K562 (cell line): ENCODE data around the gene PRF1. TPM values are rescaled to one million over a fixed set of nuclear protein-coding genes. Genes with fewer than 3 reads are reported as not detected.

ENCODE experiments used
- CCNT2 ChIP-seq: IDR thresholded peaks from 2 replicates; pipeline ENCODE4 v1.6.1; 2011; ENCODE audit warnings: borderline replicate concordance, low read depth, mild to moderate bottlenecking, moderate library complexity, mixed read lengths, low read length; ENCODE audit not compliant: insufficient read length; ENCODE audit errors: extremely low read depth
- ERF ChIP-seq: fragments of 450-650 bp; formaldehyde crosslinking; IDR thresholded peaks from 2 replicates; pipeline ENCODE4 v1.4.0; 2020; ENCODE audit warnings: mild to moderate bottlenecking, mixed read lengths
- GABPB1 ChIP-seq: sonication (generic); formaldehyde crosslinking; IDR thresholded peaks from 2 replicates; pipeline ENCODE4 v1.8.0; 2022; ENCODE audit warnings: mild to moderate bottlenecking, missing genetic modification reagents
- GTF2A2 ChIP-seq: IDR thresholded peaks from 2 replicates; pipeline ENCODE4 v1.6.1; 2016; ENCODE audit warnings: mild to moderate bottlenecking, missing genetic modification characterization, missing compliant biosample characterization
- GTF2F1 ChIP-seq: IDR thresholded peaks from 2 replicates; pipeline ENCODE4 v1.6.1; 2011; ENCODE audit warnings: low read depth, low read length, improper control_type of control experiment
- HIVEP1 ChIP-seq: fragments of 250-450 bp; sonication (Bioruptor Pico); IDR thresholded peaks from 2 replicates; pipeline ENCODE4 v1.4.0; 2020; ENCODE audit warnings: mild to moderate bottlenecking
- IRF2 ChIP-seq: sonication (generic); formaldehyde crosslinking; IDR thresholded peaks from 2 replicates; pipeline ENCODE4 v1.8.1; 2022; ENCODE audit warnings: mild to moderate bottlenecking, missing genetic modification reagents
- JUNB ChIP-seq: fragments of 450-650 bp; formaldehyde crosslinking; conservative IDR thresholded peaks from 2 replicates; pipeline ENCODE4 v1.4.0; 2020; ENCODE audit warnings: mild to moderate bottlenecking
- KLF13 ChIP-seq: fragments of 450-650 bp; IDR thresholded peaks from 2 replicates; pipeline ENCODE4 v1.6.1; 2016; ENCODE audit warnings: missing genetic modification characterization, low read depth, mild to moderate bottlenecking, missing compliant biosample characterization, moderate library complexity, borderline replicate concordance
- ZC3H4 ChIP-seq: sonication (generic); formaldehyde crosslinking; IDR thresholded peaks from 2 replicates; pipeline ENCODE4 v1.9.0; 2021; ENCODE audit warnings: missing genetic modification reagents, borderline replicate concordance
- ZNF23 ChIP-seq: fragments of 250-450 bp; sonication (Bioruptor Pico); IDR thresholded peaks from 2 replicates; pipeline ENCODE4 v1.4.0; 2020; ENCODE audit warnings: mild to moderate bottlenecking
- ZNF57 ChIP-seq: fragments of 450-650 bp; formaldehyde crosslinking; IDR thresholded peaks from 2 replicates; pipeline ENCODE4 v1.4.0; 2020; ENCODE audit warnings: mild to moderate bottlenecking, moderate library complexity
- ZNF644 ChIP-seq: fragments of 200-800 bp; sonication (Bioruptor generic); IDR thresholded peaks from 2 replicates; pipeline ENCODE4 v1.6.1; 2016; ENCODE audit warnings: low read depth, missing genetic modification characterization, missing compliant biosample characterization
- polyA plus RNA-seq, 8 experiments: library from polyadenylated mRNA; depleted of rRNA in 4 of 8; stranded (reverse) in 5 of 8; unstranded in 3 of 8; fragments of >200 nt; fragmentation: Nextera tagmentation in 2 of 8; fragmentation: Illumina TruSeq in 1 of 8; extraction: Ambion mirVana in 2 of 8; extraction: Trizol in 1 of 8; gene quantifications; 2 replicates each; pipeline versions ENCODE4 v1.2.1 to v1.2.3, GENCODE V29; 2011 to 2014; ENCODE audit warnings: inconsistent platforms in 1 of 8, missing spikeins in 1 of 8
- total RNA-seq, 7 experiments: library from RNA; depleted of rRNA in 6 of 7; stranded (reverse); fragments of >200 nt in 6 of 7; fragmentation: Illumina TruSeq in 2 of 7; extraction: Trizol in 2 of 7; gene quantifications; 2 replicates each; pipeline versions ENCODE4 v1.2.1 to v1.2.3, GENCODE V29; 2011 to 2021; ENCODE audit warnings: low replicate concordance in 1 of 7
- TF ChIP-seq, protein P1 (sequence below), 2 experiments: fragments of 450-650 bp; formaldehyde crosslinking in 1 of 2; IDR thresholded peaks; 2 replicates each; pipeline versions ENCODE4 v1.4.0 to v1.6.1; 2014 to 2020; ENCODE audit warnings: mild to moderate bottlenecking in 2 of 2, borderline replicate concordance in 1 of 2, low read depth in 1 of 2
- TF ChIP-seq, protein P2 (sequence below): fragments of 450-650 bp; IDR thresholded peaks from 2 replicates; pipeline ENCODE4 v1.6.1; 2016; ENCODE audit warnings: borderline replicate concordance
- TF ChIP-seq, protein P3 (sequence below): fragments of 250-450 bp; sonication (Bioruptor Pico); IDR thresholded peaks from 2 replicates; pipeline ENCODE4 v1.5.1; 2021; ENCODE audit warnings: mild to moderate bottlenecking

The PRF1 gene
- total and polyA plus RNA-seq, 9 of the 15 experiments (the other 6 are each of a cell fraction or from before 2014, with no cell fraction given), result 3.8 to 8.6 (median 6.3) TPM

DNA sequence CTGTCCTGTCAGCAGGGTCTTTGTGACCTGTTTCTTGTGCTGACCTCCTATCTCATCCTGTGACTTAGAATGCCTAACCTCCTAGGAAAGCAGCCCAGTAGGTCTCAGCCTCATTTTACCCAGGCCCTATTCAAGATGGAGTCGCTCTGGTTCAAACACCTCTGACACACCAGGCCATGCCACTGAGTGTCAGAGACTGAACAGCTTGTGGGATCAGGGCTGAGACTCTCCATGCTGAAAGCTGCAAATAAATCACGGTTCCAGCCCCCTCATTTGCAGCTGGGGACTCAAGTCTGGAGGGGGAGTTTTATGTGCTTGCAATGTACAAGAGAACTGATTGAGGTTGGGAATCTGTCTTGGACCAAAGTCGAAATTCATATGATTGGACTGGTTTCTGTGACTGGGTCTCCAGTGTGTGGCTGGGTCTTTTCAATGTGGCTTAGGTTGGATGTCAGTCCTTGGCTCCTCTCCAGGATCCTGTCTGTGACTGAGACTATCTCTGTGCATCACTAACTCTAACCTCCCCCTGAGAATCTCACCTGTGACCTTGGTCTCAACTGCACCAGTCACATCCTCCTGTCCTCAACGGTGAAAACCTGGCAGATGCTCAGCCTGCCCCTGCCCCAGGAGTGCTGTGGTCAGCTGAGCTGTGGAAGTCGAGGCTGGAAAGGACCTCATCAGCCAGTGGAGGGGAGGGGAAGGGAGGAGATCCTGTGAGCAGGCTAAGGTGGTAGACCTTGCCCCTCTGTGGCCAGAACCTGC, 11.7 kb downstream of the PRF1 start (continued):
- TF ChIP-seq, protein P1, sequence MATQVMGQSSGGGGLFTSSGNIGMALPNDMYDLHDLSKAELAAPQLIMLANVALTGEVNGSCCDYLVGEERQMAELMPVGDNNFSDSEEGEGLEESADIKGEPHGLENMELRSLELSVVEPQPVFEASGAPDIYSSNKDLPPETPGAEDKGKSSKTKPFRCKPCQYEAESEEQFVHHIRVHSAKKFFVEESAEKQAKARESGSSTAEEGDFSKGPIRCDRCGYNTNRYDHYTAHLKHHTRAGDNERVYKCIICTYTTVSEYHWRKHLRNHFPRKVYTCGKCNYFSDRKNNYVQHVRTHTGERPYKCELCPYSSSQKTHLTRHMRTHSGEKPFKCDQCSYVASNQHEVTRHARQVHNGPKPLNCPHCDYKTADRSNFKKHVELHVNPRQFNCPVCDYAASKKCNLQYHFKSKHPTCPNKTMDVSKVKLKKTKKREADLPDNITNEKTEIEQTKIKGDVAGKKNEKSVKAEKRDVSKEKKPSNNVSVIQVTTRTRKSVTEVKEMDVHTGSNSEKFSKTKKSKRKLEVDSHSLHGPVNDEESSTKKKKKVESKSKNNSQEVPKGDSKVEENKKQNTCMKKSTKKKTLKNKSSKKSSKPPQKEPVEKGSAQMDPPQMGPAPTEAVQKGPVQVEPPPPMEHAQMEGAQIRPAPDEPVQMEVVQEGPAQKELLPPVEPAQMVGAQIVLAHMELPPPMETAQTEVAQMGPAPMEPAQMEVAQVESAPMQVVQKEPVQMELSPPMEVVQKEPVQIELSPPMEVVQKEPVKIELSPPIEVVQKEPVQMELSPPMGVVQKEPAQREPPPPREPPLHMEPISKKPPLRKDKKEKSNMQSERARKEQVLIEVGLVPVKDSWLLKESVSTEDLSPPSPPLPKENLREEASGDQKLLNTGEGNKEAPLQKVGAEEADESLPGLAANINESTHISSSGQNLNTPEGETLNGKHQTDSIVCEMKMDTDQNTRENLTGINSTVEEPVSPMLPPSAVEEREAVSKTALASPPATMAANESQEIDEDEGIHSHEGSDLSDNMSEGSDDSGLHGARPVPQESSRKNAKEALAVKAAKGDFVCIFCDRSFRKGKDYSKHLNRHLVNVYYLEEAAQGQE (IDR thresholded peaks at IDR 0.05; ENCODE audit: borderline replicate concordance), result no peak
- TF ChIP-seq, protein P1 (CRISPR knock-in tag; IDR thresholded peaks at IDR 0.05; ENCODE audit: low read depth), result peak; percentile 73; the same call in 1 of the 2 replicates
- TF ChIP-seq ZNF644 (peak; percentile 86), CCNT2 (no peak), ZNF57 (CRISPR knock-in tag) (peak; percentile 96), GTF2F1 (no peak), GABPB1 (CRISPR knock-in tag) (no peak), ERF (CRISPR knock-in tag) (peak; percentile 99), JUNB (CRISPR knock-in tag) (0 out of 2 replicates have a peak, but pooled peaks have one; percentile 41), GTF2A2 (tag) (peak; percentile 93), ZC3H4 (CRISPR knock-in tag) (no peak), HIVEP1 (peak; percentile 97), ZNF23 (CRISPR knock-in tag) (peak; percentile 82), KLF13 (tag) (0 out of 2 replicates have a peak, but pooled peaks have one; percentile 76), IRF2 (CRISPR knock-in tag) (no peak)
- TF ChIP-seq, protein P2, sequence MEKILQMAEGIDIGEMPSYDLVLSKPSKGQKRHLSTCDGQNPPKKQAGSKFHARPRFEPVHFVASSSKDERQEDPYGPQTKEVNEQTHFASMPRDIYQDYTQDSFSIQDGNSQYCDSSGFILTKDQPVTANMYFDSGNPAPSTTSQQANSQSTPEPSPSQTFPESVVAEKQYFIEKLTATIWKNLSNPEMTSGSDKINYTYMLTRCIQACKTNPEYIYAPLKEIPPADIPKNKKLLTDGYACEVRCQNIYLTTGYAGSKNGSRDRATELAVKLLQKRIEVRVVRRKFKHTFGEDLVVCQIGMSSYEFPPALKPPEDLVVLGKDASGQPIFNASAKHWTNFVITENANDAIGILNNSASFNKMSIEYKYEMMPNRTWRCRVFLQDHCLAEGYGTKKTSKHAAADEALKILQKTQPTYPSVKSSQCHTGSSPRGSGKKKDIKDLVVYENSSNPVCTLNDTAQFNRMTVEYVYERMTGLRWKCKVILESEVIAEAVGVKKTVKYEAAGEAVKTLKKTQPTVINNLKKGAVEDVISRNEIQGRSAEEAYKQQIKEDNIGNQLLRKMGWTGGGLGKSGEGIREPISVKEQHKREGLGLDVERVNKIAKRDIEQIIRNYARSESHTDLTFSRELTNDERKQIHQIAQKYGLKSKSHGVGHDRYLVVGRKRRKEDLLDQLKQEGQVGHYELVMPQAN, result no peak
- TF ChIP-seq, protein P3, sequence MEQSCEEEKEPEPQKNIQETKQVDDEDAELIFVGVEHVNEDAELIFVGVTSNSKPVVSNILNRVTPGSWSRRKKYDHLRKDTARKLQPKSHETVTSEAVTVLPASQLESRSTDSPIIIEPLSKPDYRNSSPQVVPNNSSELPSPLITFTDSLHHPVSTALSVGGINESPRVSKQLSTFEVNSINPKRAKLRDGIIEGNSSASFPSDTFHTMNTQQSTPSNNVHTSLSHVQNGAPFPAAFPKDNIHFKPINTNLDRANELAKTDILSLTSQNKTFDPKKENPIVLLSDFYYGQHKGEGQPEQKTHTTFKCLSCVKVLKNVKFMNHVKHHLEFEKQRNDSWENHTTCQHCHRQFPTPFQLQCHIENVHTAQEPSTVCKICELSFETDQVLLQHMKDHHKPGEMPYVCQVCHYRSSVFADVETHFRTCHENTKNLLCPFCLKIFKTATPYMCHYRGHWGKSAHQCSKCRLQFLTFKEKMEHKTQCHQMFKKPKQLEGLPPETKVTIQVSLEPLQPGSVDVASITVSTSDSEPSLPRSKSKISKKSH, result peak; percentile 87; the same call in 1 of the 2 replicates
